CD14-positive monocyte (primary cell): Measurements from ENCODE around the gene LRRC28. TPM values are rescaled to one million over a fixed set of nuclear protein-coding genes. Genes with fewer than 3 reads are reported as not detected.

ENCODE experiments used
- DNase-seq, 3 donors: peaks; one replicate each; pipeline ENCODE4 v3.0.0-alpha.2; 2011 to 2022
- H2AFZ ChIP-seq: 2 replicates; pipeline ENCODE4 v1.6.0; 2012; ENCODE audit warnings: mild to moderate bottlenecking, low read depth, low read length, inconsistent platforms; ENCODE audit not compliant: insufficient read depth, poor library complexity, severe bottlenecking
- H3K27ac ChIP-seq, 2 donors: 1 replicate in 1 of 2; 2 replicates in 1 of 2; pipeline ENCODE4 v1.5.1; 2012 to 2013; ENCODE audit warnings: low read length in 2 of 2, control low read depth in 1 of 2, inconsistent platforms in 1 of 2, low read depth in 1 of 2, mild to moderate bottlenecking in 1 of 2
- H3K27me3 ChIP-seq, 2 donors: one replicate each; pipeline versions ENCODE4 v1.6.0 to v1.6.1; 2011 to 2013; ENCODE audit warnings: low read length in 2 of 2; ENCODE audit not compliant: control insufficient read depth in 2 of 2, insufficient read depth in 2 of 2
- H3K36me3 ChIP-seq, 2 donors: replicated peaks in 1 of 2; 1 replicate in 1 of 2; 2 replicates in 1 of 2; pipeline versions ENCODE4 v1.5.1 to v1.6.1; 2012 to 2013; ENCODE audit warnings: low read length in 2 of 2, control low read depth in 1 of 2, inconsistent platforms in 1 of 2, mild to moderate bottlenecking in 1 of 2; ENCODE audit not compliant: insufficient read depth in 2 of 2, control insufficient read depth in 1 of 2
- H3K4me1 ChIP-seq, 2 donors: 1 replicate in 1 of 2; 2 replicates in 1 of 2; pipeline versions ENCODE4 v1.5.1 to v1.6.1; 2012 to 2013; ENCODE audit warnings: low read length in 2 of 2, control low read depth in 1 of 2, inconsistent platforms in 1 of 2, mild to moderate bottlenecking in 1 of 2, moderate library complexity in 1 of 2; ENCODE audit not compliant: insufficient read depth in 2 of 2, control insufficient read depth in 1 of 2
- H3K4me2 ChIP-seq: replicated peaks from 2 replicates; pipeline ENCODE3; 2012; ENCODE audit warnings: low read length, moderate library complexity, mild to moderate bottlenecking; ENCODE audit not compliant: poor library complexity, severe bottlenecking; ENCODE audit errors: extremely low read depth
- H3K4me3 ChIP-seq, 3 experiments: fragments of 200-600 bp in 1 of 3; sonication (generic) in 1 of 3; replicated peaks in 1 of 3; 1 replicate in 2 of 3; 2 replicates in 1 of 3; pipeline ENCODE4 v1.5.1; 2011 to 2013; ENCODE audit warnings: low read length in 3 of 3, mild to moderate bottlenecking in 3 of 3, control low read depth in 2 of 3, low read depth in 2 of 3, inconsistent platforms in 1 of 3, moderate library complexity in 1 of 3
- H3K79me2 ChIP-seq: 2 replicates; pipeline ENCODE4 v1.6.0; 2012; ENCODE audit warnings: mild to moderate bottlenecking, control low read depth, inconsistent platforms, low read length, moderate library complexity; ENCODE audit not compliant: insufficient read depth
- H3K9ac ChIP-seq: 2 replicates; pipeline ENCODE4 v1.6.0; 2017; ENCODE audit warnings: low read length, mild to moderate bottlenecking; ENCODE audit not compliant: insufficient read depth, poor library complexity, severe bottlenecking
- H3K9me3 ChIP-seq, 2 donors: replicated peaks in 1 of 2; 1 replicate in 1 of 2; 2 replicates in 1 of 2; pipeline versions ENCODE4 v1.5.1 to v1.6.1; 2012 to 2013; ENCODE audit warnings: low read length in 2 of 2, control low read depth in 1 of 2; ENCODE audit not compliant: control insufficient read depth in 1 of 2, insufficient read depth in 1 of 2
- H4K20me1 ChIP-seq: 2 replicates; pipeline ENCODE4 v1.6.0; 2012; ENCODE audit warnings: mild to moderate bottlenecking, low read length, control low read depth, moderate library complexity; ENCODE audit not compliant: insufficient read depth
- H3K27ac Mint-ChIP-seq, 7 donors: one replicate each; pipeline ENCODE4 v1.8.0; 2020; ENCODE audit warnings: mild to moderate bottlenecking in 7 of 7, mixed read lengths in 7 of 7, moderate library complexity in 6 of 7, inconsistent platforms in 2 of 7
- H3K27me3 Mint-ChIP-seq, 3 donors: one replicate each; pipeline ENCODE4 v1.8.0; 2021 to 2022; ENCODE audit warnings: low read depth in 3 of 3, mild to moderate bottlenecking in 3 of 3, mixed read lengths in 3 of 3, moderate library complexity in 3 of 3, inconsistent platforms in 1 of 3
- H3K36me3 Mint-ChIP-seq, 2 donors: one replicate each; pipeline ENCODE4 v1.8.0; 2020; ENCODE audit warnings: mixed read lengths in 2 of 2, inconsistent platforms in 1 of 2, mild to moderate bottlenecking in 1 of 2
- H3K4me1 Mint-ChIP-seq: one replicate; pipeline ENCODE4 v1.8.0; 2020; ENCODE audit warnings: mild to moderate bottlenecking, mixed read lengths
- H3K4me3 Mint-ChIP-seq, 2 donors: one replicate each; pipeline ENCODE4 v1.8.0; 2020; ENCODE audit warnings: mild to moderate bottlenecking in 2 of 2, mixed read lengths in 2 of 2, moderate library complexity in 1 of 2
- H3K9me3 Mint-ChIP-seq, 7 donors: one replicate each; pipeline ENCODE4 v1.8.0; 2020 to 2022; ENCODE audit warnings: mixed read lengths in 7 of 7, mild to moderate bottlenecking in 6 of 7, moderate library complexity in 6 of 7, inconsistent platforms in 2 of 7
- CTCF ChIP-seq: fragments of 200-600 bp; IDR thresholded peaks from one replicate; pipeline ENCODE4 v1.8.0; 2022; ENCODE audit warnings: antibody characterized with exemption, mild to moderate bottlenecking
- WGBS: methylation state at CpG from one replicate; pipeline ENCODE4 v1.1.5; 2013; ENCODE audit warnings: missing lambda C conversion rate; ENCODE audit not compliant: insufficient coverage; 5-methylcytosine and 5-hydroxymethylcytosine counted together
- intact Hi-C, 2 donors: fragments of 100-400 bp; cut with micrococcal nuclease; formaldehyde crosslinking; loops; one replicate each; pipeline versions ENCODE4 v1.15.0 to v1.15.1; 2023
- polyA plus RNA-seq, 3 donors: library from polyadenylated mRNA; depleted of rRNA in 1 of 3; unstranded in 2 of 3; stranded (reverse) in 1 of 3; fragments of 300-500 nt in 2 of 3; fragments of >200 nt in 1 of 3; fragmentation: Illumina TruSeq in 2 of 3; gene quantifications; 1 replicate in 2 of 3; 2 replicates in 1 of 3; pipeline ENCODE4 v1.2.3, GENCODE V29; 2012 to 2021

LRRC28 gene
- polyA plus RNA-seq, 3 donors: 18.6 to 25.3 (median 19.8) TPM

DNA sequence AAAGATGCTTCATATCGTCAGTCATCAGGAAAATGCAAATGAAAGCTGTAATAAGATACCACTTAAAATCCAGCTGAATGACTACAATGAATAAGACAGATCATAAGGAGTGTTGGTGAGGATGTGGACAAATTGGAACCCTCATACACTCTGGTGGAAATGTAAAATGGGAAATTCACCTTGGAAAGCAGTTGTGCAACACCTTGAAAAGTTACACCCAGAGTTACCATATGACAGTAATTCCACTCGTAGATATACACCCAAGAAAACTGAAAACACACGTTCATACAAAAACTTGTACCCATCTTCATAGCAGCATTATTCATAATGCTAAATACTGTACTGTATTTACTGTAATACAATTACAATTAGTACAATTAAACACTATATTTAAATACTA lies 4.2 kb upstream of the LRRC28 start:
- Mint-ChIP-seq H3K9me3 (peaks cover 0 to 5% (median 0%) of the 10 kb centered on the region in 7 donors), H3K27me3 (no peaks in the 10 kb centered on the region), H3K4me1 (peaks cover 12% of the 10 kb centered on the region), H3K4me3 (no peak overlapping the region), H3K27ac (no peak overlapping the region), H3K36me3 (no peaks in the 10 kb centered on the region)
- no peaks in the 10 kb centered on the region for H4K20me1 ChIP-seq
- no peak for DNase-seq
- no peak overlapping the region for H3K4me3 ChIP-seq
- no peak for TF ChIP-seq CTCF
- intact Hi-C loops: no loop called here
- H3K79me2 ChIP-seq: no peaks in the 10 kb centered on the region
- H2AFZ ChIP-seq: no peak overlapping the region
- H3K36me3 ChIP-seq: no peaks in the 10 kb centered on the region
- H3K4me2 ChIP-seq: no peak overlapping the region
- no CpG with 5 or more reads among the region's 3 CpGs for WGBS
- no peaks in the 10 kb centered on the region for H3K27me3 ChIP-seq
- peaks cover 23 to 30% of the 10 kb centered on the region in 2 donors for H3K4me1 ChIP-seq
- H3K9me3 ChIP-seq: no peaks in the 10 kb centered on the region
- H3K27ac ChIP-seq: no peak overlapping the region
- H3K9ac ChIP-seq: no peak overlapping the region

DNA sequence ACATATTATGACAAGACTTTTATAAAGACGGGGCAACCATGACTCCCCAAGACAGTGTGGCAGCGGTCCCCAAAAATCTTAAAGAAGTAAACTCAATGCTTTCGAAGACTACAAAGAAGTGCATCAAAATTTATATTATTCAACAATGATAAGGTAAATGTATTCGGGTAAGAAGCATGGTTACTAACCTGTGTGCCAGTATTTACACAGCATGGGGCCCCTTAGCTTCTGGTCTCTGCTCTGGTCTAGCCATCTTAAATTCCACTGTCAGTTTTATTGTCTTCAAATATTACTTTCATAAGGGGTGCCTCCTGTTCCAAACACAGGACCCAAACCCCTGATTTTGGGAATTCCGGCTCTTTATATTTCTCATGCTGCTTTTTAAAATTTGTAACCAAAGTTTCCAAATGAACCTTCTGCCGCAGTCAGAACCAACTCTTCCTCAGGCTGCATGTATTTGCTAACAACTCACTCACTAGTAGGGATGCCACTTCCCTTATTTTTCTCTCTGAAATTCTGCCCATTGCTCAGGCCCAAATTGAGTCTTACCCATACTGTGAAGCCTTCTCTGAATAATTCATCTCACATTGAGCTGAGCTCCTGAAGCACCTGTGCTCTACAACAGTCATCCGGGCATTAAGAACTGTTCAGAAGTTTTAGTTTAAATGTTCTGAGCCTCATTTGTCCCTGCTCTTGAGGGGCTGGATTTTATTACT lies 3.1 kb upstream of the LRRC28 start:
- peaks cover 0 to 5% (median 0%) of the 10 kb centered on the region in 7 donors for H3K9me3 Mint-ChIP-seq
- H3K27me3 Mint-ChIP-seq: no peaks in the 10 kb centered on the region
- Histone ChIP-seq H3K36me3 (no peaks in the 10 kb centered on the region), H3K9me3 (no peaks in the 10 kb centered on the region), H2AFZ (no peak overlapping the region), H3K4me1 (peaks cover 28 to 38% of the 10 kb centered on the region in 2 donors), H3K27ac (no peak overlapping the region), H3K9ac (no peak overlapping the region), H3K27me3 (no peaks in the 10 kb centered on the region), H3K4me3 (no peak overlapping the region), H3K4me2 (no peak overlapping the region), H4K20me1 (no peaks in the 10 kb centered on the region), H3K79me2 (no peaks in the 10 kb centered on the region)
- H3K4me1 Mint-ChIP-seq: peaks cover 21% of the 10 kb centered on the region
- DNase-seq: peak in 2 of 3 donors; percentile 12 to 19
- H3K4me3 Mint-ChIP-seq: no peak overlapping the region
- intact Hi-C loops: no loop called here
- TF ChIP-seq CTCF: no peak
- H3K27ac Mint-ChIP-seq: no peak overlapping the region
- 90% methylated on average over 2 of the region's 7 CpGs for WGBS
- H3K36me3 Mint-ChIP-seq: no peaks in the 10 kb centered on the region
